ENCODE data around the gene CYB5RL. TPM values are rescaled to one million over a fixed set of nuclear protein-coding genes. Genes with fewer than 3 reads are reported as not detected.

CYB5RL gene
- total and polyA plus RNA-seq, 2 experiments from 2014 or later = 4.5 to 7.5 TPM

GRCh38 chr1:54180701-54181360, 19.0 kb downstream of the CYB5RL start:
- 85% methylated on average over 5 of the region's 5 CpGs for WGBS (ENCODE audit: low lambda C conversion rate, missing lambda C conversion rate)
- no peaks in the 10 kb centered on the region for H3K79me2 ChIP-seq
- no peaks in the 10 kb centered on the region for H3K4me1 ChIP-seq (ENCODE audit: insufficient read depth)
- H3K36me3 ChIP-seq (replicated peaks; ENCODE audit: insufficient read depth, low read depth) = no peaks in the 10 kb centered on the region
- no peaks in the 10 kb centered on the region for H3K27me3 ChIP-seq
- no peak overlapping the region for H2AFZ ChIP-seq
- no peak for DNase-seq (ENCODE audit: low spot score)
- no peak for TF ChIP-seq CTCF (IDR thresholded peaks at IDR 0.05; ENCODE audit: poor library complexity)
- no peak for TF ChIP-seq EZH2phosphoT487 (IDR thresholded peaks at IDR 0.05; ENCODE audit: low read depth, severe bottlenecking, unreplicated experiment)
- no peak for TF ChIP-seq EZH2 (IDR thresholded peaks at IDR 0.05; ENCODE audit: borderline replicate concordance)
- no peak overlapping the region for H3K27ac ChIP-seq
- no peaks in the 10 kb centered on the region for H3K9me2 ChIP-seq (replicated peaks; ENCODE audit: insufficient read depth)
- no peak overlapping the region for H3K4me3 ChIP-seq
- H3K9me3 ChIP-seq (ENCODE audit: low read depth) = no peaks in the 10 kb centered on the region
- H4K20me1 ChIP-seq (ENCODE audit: insufficient read depth, poor library complexity, severe bottlenecking) = no peaks in the 10 kb centered on the region
- no peak overlapping the region for H3K4me2 ChIP-seq

- Histone ChIP-seq H4K20me1 (ENCODE audit: insufficient read depth, poor library complexity, severe bottlenecking) (no peaks in the 10 kb centered on the region), H3K4me3 (no peak overlapping the region), H3K4me1 (ENCODE audit: insufficient read depth) (no peaks in the 10 kb centered on the region), H3K79me2 (no peaks in the 10 kb centered on the region), H3K4me2 (no peak overlapping the region), H3K9me2 (replicated peaks; ENCODE audit: insufficient read depth) (no peaks in the 10 kb centered on the region), H3K27ac (no peak overlapping the region), H3K36me3 (replicated peaks; ENCODE audit: insufficient read depth, low read depth) (no peaks in the 10 kb centered on the region), H2AFZ (no peak overlapping the region), H3K27me3 (no peaks in the 10 kb centered on the region), H3K9me3 (ENCODE audit: low read depth) (no peaks in the 10 kb centered on the region)
- DNase-seq (ENCODE audit: low spot score) = no peak
- TF ChIP-seq EZH2 (IDR thresholded peaks at IDR 0.05; ENCODE audit: borderline replicate concordance) (no peak), EZH2phosphoT487 (IDR thresholded peaks at IDR 0.05; ENCODE audit: low read depth, severe bottlenecking, unreplicated experiment) (no peak), CTCF (IDR thresholded peaks at IDR 0.05; ENCODE audit: poor library complexity) (no peak)
- WGBS (ENCODE audit: low lambda C conversion rate, missing lambda C conversion rate) = 95% methylated on average over 9 of the region's 9 CpGs
Measured at GRCh38 chr1:54178296-54179070, 21.3 kb downstream of the CYB5RL start.

- Histone ChIP-seq H2AFZ (no peak overlapping the region), H3K9me2 (replicated peaks; ENCODE audit: insufficient read depth) (no peaks in the 10 kb centered on the region), H3K27ac (no peak overlapping the region), H3K4me2 (no peak overlapping the region), H3K27me3 (no peaks in the 10 kb centered on the region), H3K4me1 (ENCODE audit: insufficient read depth) (no peaks in the 10 kb centered on the region), H3K9me3 (ENCODE audit: low read depth) (no peaks in the 10 kb centered on the region), H3K79me2 (no peaks in the 10 kb centered on the region), H3K36me3 (replicated peaks; ENCODE audit: insufficient read depth, low read depth) (no peaks in the 10 kb centered on the region), H3K4me3 (no peak overlapping the region), H4K20me1 (ENCODE audit: insufficient read depth, poor library complexity, severe bottlenecking) (no peaks in the 10 kb centered on the region)
- TF ChIP-seq EZH2 (IDR thresholded peaks at IDR 0.05; ENCODE audit: borderline replicate concordance) (no peak), CTCF (IDR thresholded peaks at IDR 0.05; ENCODE audit: poor library complexity) (no peak), EZH2phosphoT487 (IDR thresholded peaks at IDR 0.05; ENCODE audit: low read depth, severe bottlenecking, unreplicated experiment) (no peak)
- WGBS (ENCODE audit: low lambda C conversion rate, missing lambda C conversion rate) = 95% methylated on average over 8 of the region's 8 CpGs
- no peak for DNase-seq (ENCODE audit: low spot score)
Measured at GRCh38 chr1:54177726-54178125, 22.1 kb downstream of the CYB5RL start.
